K562 (cell line): Measurements from ENCODE around the gene PRMT7. TPM values are rescaled to one million over a fixed set of nuclear protein-coding genes. Genes with fewer than 3 reads are reported as not detected.

Experiments
- ADNP ChIP-seq: fragments of 200-800 bp; sonication (Bioruptor generic); IDR thresholded peaks from 2 replicates; pipeline ENCODE4 v1.6.1; 2016; ENCODE audit warnings: missing genetic modification characterization, missing compliant biosample characterization
- HINFP ChIP-seq: fragments of 450-650 bp; conservative IDR thresholded peaks from 2 replicates; pipeline ENCODE4 v1.6.1; 2016; ENCODE audit warnings: missing genetic modification characterization, low read depth, mild to moderate bottlenecking, control low read depth, missing compliant biosample characterization
- JUN ChIP-seq, 2 experiments: sonication (generic) in 1 of 2; formaldehyde crosslinking in 1 of 2; IDR thresholded peaks; 2 replicates each; pipeline versions ENCODE4 v1.6.1 to v1.8.0; 2012 to 2022; ENCODE audit warnings: borderline replicate concordance in 2 of 2, mild to moderate bottlenecking in 2 of 2, improper control_type of control experiment in 1 of 2, low read depth in 1 of 2, low read length in 1 of 2, missing genetic modification reagents in 1 of 2
- KLF1 ChIP-seq: fragments of 450-650 bp; IDR thresholded peaks from 2 replicates; pipeline ENCODE4 v1.6.1; 2016; ENCODE audit warnings: missing genetic modification characterization, missing compliant biosample characterization
- KLF16 ChIP-seq: IDR thresholded peaks from 2 replicates; pipeline ENCODE4 v1.6.1; 2016; ENCODE audit warnings: antibody characterized with exemption
- MAZ ChIP-seq, 2 experiments: fragments of 450-650 bp in 1 of 2; sonication (generic) in 1 of 2; formaldehyde crosslinking; IDR thresholded peaks in 1 of 2; conservative IDR thresholded peaks in 1 of 2; 2 replicates each; pipeline versions ENCODE4 v1.4.0 to v1.5.0; 2020; ENCODE audit warnings: mild to moderate bottlenecking in 1 of 2, missing genetic modification reagents in 1 of 2
- NFIC ChIP-seq: fragments of 450-650 bp; IDR thresholded peaks from 2 replicates; pipeline ENCODE4 v1.6.1; 2017; ENCODE audit warnings: mild to moderate bottlenecking, inconsistent platforms
- POLR2G ChIP-seq: fragments of 200-400 bp; formaldehyde crosslinking; IDR thresholded peaks from 2 replicates; pipeline ENCODE4 v1.6.1; 2017; ENCODE audit warnings: low read depth, mild to moderate bottlenecking, antibody characterized with exemption, low read length, moderate library complexity
- PRDM10 ChIP-seq: fragments of 450-650 bp; IDR thresholded peaks from 2 replicates; pipeline ENCODE4 v1.6.1; 2018; ENCODE audit not compliant: partially characterized antibody
- SMAD1 ChIP-seq: fragments of 150-350 bp; IDR thresholded peaks from 2 replicates; pipeline ENCODE4 v1.6.1; 2014; ENCODE audit warnings: low read length, low read depth; ENCODE audit not compliant: partially characterized antibody
- TCF7L2 ChIP-seq: fragments of 150-350 bp; IDR thresholded peaks from 2 replicates; pipeline ENCODE4 v1.6.1; 2016; ENCODE audit warnings: low read depth, mild to moderate bottlenecking, low read length, moderate library complexity
- TCFL5 ChIP-seq: fragments of 250-450 bp; sonication (Bioruptor Pico); conservative IDR thresholded peaks from 2 replicates; pipeline ENCODE4 v1.6.1; 2021; ENCODE audit warnings: mild to moderate bottlenecking, moderate library complexity, matching md5 sums
- TFAM ChIP-seq: fragments of 250-450 bp; sonication (Bioruptor Pico); conservative IDR thresholded peaks from 2 replicates; pipeline ENCODE4 v1.5.0; 2021; ENCODE audit warnings: mild to moderate bottlenecking, moderate library complexity
- ZNF143 ChIP-seq: sonication (generic); formaldehyde crosslinking; IDR thresholded peaks from 2 replicates; pipeline ENCODE4 v1.9.0; 2022; ENCODE audit warnings: mild to moderate bottlenecking, missing genetic modification reagents
- polyA plus RNA-seq, 8 experiments: library from polyadenylated mRNA; depleted of rRNA in 4 of 8; stranded (reverse) in 5 of 8; unstranded in 3 of 8; fragments of >200 nt; fragmentation: Nextera tagmentation in 2 of 8; fragmentation: Illumina TruSeq in 1 of 8; extraction: Ambion mirVana in 2 of 8; extraction: Trizol in 1 of 8; gene quantifications; 2 replicates each; pipeline versions ENCODE4 v1.2.1 to v1.2.3, GENCODE V29; 2011 to 2014; ENCODE audit warnings: inconsistent platforms in 1 of 8, missing spikeins in 1 of 8
- total RNA-seq, 7 experiments: library from RNA; depleted of rRNA in 6 of 7; stranded (reverse); fragments of >200 nt in 6 of 7; fragmentation: Illumina TruSeq in 2 of 7; extraction: Trizol in 2 of 7; gene quantifications; 2 replicates each; pipeline versions ENCODE4 v1.2.1 to v1.2.3, GENCODE V29; 2011 to 2021; ENCODE audit warnings: low replicate concordance in 1 of 7
- TF ChIP-seq, protein P1 (sequence below): sonication (generic); formaldehyde crosslinking; IDR thresholded peaks from 2 replicates; pipeline ENCODE4 v1.8.1; 2023; ENCODE audit warnings: mild to moderate bottlenecking, missing genetic modification reagents

Gene PRMT7
- total and polyA plus RNA-seq, 9 of the 15 experiments (the other 6 are each of a cell fraction or from before 2014, with no cell fraction given), result 6.4 to 88.8 (median 73.1) TPM

- TF ChIP-seq POLR2G, result peak; percentile 90
- TF ChIP-seq KLF16, result 0 out of 2 replicates have a peak, but pooled peaks have one; percentile 37
- peak; percentile 20 for TF ChIP-seq SMAD1
- TF ChIP-seq PRDM10, result peak; percentile 85
- no peak for TF ChIP-seq ADNP
- no peak for TF ChIP-seq TFAM (CRISPR knock-in tag)
- peak; percentile 42; the same call in 1 of the 2 replicates for TF ChIP-seq NFIC
- no peak for TF ChIP-seq HINFP (tag)
- peak; percentile 88 to 90 for TF ChIP-seq MAZ (CRISPR knock-in tag; conservative IDR thresholded peaks at IDR 0.05 in 1 of 2, IDR thresholded peaks at IDR 0.05 in 1 of 2)
- 0 out of 2 replicates have a peak, but pooled peaks have one; percentile 6 for TF ChIP-seq JUN (IDR thresholded peaks at IDR 0.05; ENCODE audit: borderline replicate concordance, low read depth, low read length)
- TF ChIP-seq JUN (CRISPR knock-in tag; IDR thresholded peaks at IDR 0.05; ENCODE audit: borderline replicate concordance), result no peak
- peak; percentile 81 for TF ChIP-seq KLF1
- no peak for TF ChIP-seq TCFL5 (CRISPR knock-in tag)
- TF ChIP-seq, protein P1, sequence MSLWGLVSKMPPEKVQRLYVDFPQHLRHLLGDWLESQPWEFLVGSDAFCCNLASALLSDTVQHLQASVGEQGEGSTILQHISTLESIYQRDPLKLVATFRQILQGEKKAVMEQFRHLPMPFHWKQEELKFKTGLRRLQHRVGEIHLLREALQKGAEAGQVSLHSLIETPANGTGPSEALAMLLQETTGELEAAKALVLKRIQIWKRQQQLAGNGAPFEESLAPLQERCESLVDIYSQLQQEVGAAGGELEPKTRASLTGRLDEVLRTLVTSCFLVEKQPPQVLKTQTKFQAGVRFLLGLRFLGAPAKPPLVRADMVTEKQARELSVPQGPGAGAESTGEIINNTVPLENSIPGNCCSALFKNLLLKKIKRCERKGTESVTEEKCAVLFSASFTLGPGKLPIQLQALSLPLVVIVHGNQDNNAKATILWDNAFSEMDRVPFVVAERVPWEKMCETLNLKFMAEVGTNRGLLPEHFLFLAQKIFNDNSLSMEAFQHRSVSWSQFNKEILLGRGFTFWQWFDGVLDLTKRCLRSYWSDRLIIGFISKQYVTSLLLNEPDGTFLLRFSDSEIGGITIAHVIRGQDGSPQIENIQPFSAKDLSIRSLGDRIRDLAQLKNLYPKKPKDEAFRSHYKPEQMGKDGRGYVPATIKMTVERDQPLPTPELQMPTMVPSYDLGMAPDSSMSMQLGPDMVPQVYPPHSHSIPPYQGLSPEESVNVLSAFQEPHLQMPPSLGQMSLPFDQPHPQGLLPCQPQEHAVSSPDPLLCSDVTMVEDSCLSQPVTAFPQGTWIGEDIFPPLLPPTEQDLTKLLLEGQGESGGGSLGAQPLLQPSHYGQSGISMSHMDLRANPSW, result 0 out of 2 replicates have a peak, but pooled peaks have one; percentile 78
- no peak for TF ChIP-seq ZNF143 (CRISPR knock-in tag)
- no peak for TF ChIP-seq TCF7L2
Observed at GRCh38 chr16:68264128-68265077, 46.4 kb upstream of the PRMT7 start, which contains the start of gene SLC7A6 (continued).
